ENCODE results near the gene GRIA1. TPM values are rescaled to one million over a fixed set of nuclear protein-coding genes. Genes with fewer than 3 reads are reported as not detected.

The GRIA1 gene
- total and polyA plus RNA-seq, 2 of the 13 experiments (the other 11 are each of a cell fraction or from before 2014, with no cell fraction given), result not detected

DNA sequence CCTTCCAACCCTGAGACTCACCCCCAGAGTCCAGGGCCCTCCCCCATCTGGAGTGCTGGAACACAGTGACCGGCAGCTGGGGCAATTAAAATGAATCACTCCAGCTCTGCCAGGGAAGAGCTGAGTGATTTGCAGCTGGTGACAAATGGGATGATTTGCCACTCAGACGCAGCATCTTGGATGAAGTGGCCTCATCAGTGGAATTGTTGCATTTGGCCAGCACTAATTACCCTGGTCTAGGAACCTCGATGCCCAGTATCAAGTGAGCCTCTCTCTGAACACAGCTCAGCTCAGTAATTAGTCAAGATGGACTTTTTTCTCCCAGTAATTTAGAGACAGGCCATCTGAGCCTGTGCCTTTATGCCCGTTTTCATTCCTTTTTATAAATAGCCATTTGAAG lies 259.5 kb downstream of the GRIA1 start:
- Histone ChIP-seq H3K9me3 (ENCODE audit: low read length) (no peaks in the 10 kb centered on the region), H3K4me1 (ENCODE audit: insufficient read depth, low read length) (no peaks in the 10 kb centered on the region), H3K79me2 (ENCODE audit: insufficient read depth, low read length) (no peaks in the 10 kb centered on the region), H3K9ac (ENCODE audit: insufficient read depth, low read depth, low read length) (no peak overlapping the region), H3K27me3 (ENCODE audit: control insufficient read depth in 1 of 2, insufficient read depth in 2 of 2, low read length in 2 of 2) (no peaks in the 10 kb centered on the region), H3K27ac (ENCODE audit: extremely low read length, insufficient read depth, low read length) (no peak overlapping the region), H4K20me1 (ENCODE audit: insufficient read depth, low read length) (no peaks in the 10 kb centered on the region), H3K36me3 (replicated peaks in 1 of 2; ENCODE audit: control insufficient read depth in 1 of 2, insufficient read depth in 2 of 2, low read length in 2 of 2) (no peaks in the 10 kb centered on the region), H3K4me2 (ENCODE audit: low read depth, low read length) (no peak overlapping the region), H2AFZ (ENCODE audit: low read length) (no peak overlapping the region), H3K4me3 (replicated peaks in 1 of 3; ENCODE audit: insufficient read depth in 1 of 3, low read depth in 2 of 3, low read length in 3 of 3) (no peak overlapping the region)
- in situ Hi-C loops (cut with HindIII; ENCODE audit: extremely low pct_ligation_motif_present, low pct_unique_long_range_greater_than_20kb), result no loop called here
- TF ChIP-seq, protein P1, sequence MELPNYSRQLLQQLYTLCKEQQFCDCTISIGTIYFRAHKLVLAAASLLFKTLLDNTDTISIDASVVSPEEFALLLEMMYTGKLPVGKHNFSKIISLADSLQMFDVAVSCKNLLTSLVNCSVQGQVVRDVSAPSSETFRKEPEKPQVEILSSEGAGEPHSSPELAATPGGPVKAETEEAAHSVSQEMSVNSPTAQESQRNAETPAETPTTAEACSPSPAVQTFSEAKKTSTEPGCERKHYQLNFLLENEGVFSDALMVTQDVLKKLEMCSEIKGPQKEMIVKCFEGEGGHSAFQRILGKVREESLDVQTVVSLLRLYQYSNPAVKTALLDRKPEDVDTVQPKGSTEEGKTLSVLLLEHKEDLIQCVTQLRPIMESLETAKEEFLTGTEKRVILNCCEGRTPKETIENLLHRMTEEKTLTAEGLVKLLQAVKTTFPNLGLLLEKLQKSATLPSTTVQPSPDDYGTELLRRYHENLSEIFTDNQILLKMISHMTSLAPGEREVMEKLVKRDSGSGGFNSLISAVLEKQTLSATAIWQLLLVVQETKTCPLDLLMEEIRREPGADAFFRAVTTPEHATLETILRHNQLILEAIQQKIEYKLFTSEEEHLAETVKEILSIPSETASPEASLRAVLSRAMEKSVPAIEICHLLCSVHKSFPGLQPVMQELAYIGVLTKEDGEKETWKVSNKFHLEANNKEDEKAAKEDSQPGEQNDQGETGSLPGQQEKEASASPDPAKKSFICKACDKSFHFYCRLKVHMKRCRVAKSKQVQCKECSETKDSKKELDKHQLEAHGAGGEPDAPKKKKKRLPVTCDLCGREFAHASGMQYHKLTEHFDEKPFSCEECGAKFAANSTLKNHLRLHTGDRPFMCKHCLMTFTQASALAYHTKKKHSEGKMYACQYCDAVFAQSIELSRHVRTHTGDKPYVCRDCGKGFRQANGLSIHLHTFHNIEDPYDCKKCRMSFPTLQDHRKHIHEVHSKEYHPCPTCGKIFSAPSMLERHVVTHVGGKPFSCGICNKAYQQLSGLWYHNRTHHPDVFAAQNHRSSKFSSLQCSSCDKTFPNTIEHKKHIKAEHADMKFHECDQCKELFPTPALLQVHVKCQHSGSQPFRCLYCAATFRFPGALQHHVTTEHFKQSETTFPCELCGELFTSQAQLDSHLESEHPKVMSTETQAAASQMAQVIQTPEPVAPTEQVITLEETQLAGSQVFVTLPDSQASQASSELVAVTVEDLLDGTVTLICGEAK (IDR thresholded peaks at IDR 0.05), result no peak
- TF ChIP-seq, protein P1 (CRISPR knock-in tag; IDR thresholded peaks at IDR 0.05), result no peak
- TF ChIP-seq ZNF737 (CRISPR knock-in tag; IDR thresholded peaks at IDR 0.05; ENCODE audit: borderline replicate concordance), result no peak
- TF ChIP-seq, protein P2, sequence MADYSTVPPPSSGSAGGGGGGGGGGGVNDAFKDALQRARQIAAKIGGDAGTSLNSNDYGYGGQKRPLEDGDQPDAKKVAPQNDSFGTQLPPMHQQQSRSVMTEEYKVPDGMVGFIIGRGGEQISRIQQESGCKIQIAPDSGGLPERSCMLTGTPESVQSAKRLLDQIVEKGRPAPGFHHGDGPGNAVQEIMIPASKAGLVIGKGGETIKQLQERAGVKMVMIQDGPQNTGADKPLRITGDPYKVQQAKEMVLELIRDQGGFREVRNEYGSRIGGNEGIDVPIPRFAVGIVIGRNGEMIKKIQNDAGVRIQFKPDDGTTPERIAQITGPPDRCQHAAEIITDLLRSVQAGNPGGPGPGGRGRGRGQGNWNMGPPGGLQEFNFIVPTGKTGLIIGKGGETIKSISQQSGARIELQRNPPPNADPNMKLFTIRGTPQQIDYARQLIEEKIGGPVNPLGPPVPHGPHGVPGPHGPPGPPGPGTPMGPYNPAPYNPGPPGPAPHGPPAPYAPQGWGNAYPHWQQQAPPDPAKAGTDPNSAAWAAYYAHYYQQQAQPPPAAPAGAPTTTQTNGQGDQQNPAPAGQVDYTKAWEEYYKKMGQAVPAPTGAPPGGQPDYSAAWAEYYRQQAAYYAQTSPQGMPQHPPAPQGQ (CRISPR knock-in tag; IDR thresholded peaks at IDR 0.05; ENCODE audit: borderline replicate concordance), result no peak
- TF ChIP-seq ZFY (CRISPR knock-in tag; IDR thresholded peaks at IDR 0.05), result no peak
- no peak for TF ChIP-seq ZNF441 (CRISPR knock-in tag; IDR thresholded peaks at IDR 0.05; ENCODE audit: borderline replicate concordance)
- no peak for TF ChIP-seq CREM (IDR thresholded peaks at IDR 0.05)
- no peak for TF ChIP-seq CREM (CRISPR knock-in tag; IDR thresholded peaks at IDR 0.05)
- no peak for FAIRE-seq
- intact Hi-C loops (cut with micrococcal nuclease; ENCODE audit: unreplicated experiment), result no loop called here
- no peak for ATAC-seq
- ChIA-PET CTCF (ENCODE audit: low intra/inter-chr PET ratio, low total read pairs) (no interaction called here), POLR2A (no interaction called here)
- no TSS peak for BruUV-seq (replicated peaks)
- WGBS (ENCODE audit: low lambda C conversion rate), result 15% methylated on average over 4 of the region's 4 CpGs
- no peak for DNase-seq (ENCODE audit: low spot score)
